IMR-90 (cell line): ENCODE results near the gene SEMA6A. TPM values are rescaled to one million over a fixed set of nuclear protein-coding genes. Genes with fewer than 3 reads are reported as not detected.

Source experiments
- ATAC-seq: fragments of 200-7000 bp; cut with Tn5 transposase; 2 replicates; pipeline ENCODE4 v1.9.1; 2020; ENCODE audit warnings: low read depth, mild to moderate bottlenecking, moderate library complexity
- BruUV-seq: library from RNA; stranded (reverse); fragments of 400-500 nt; replicated peaks from 2 replicates; lab custom pipeline; 2021; lab: Mats Ljungman, UMichigan
- CTCF ChIA-PET: fragments of 300-600 bp; formaldehyde crosslinking; extraction: SDS; loops from one replicate; lab custom pipeline; 2021; ENCODE audit warnings: antibody characterized with exemption; lab: Yijun Ruan, JAX
- POLR2A ChIA-PET: fragments of 300-600 bp; sonication (Branson Sonifier 250); formaldehyde crosslinking; loops from one replicate; lab custom pipeline; 2022; ENCODE audit warnings: antibody characterized with exemption; ENCODE audit not compliant: unreplicated experiment; lab: Charles Lee
- DNase-seq: peaks from one replicate; pipeline ENCODE4 v3.0.0; 2013
- H2AFZ ChIP-seq: replicated peaks from 2 replicates; pipeline ENCODE3; 2013; ENCODE audit warnings: low read length, mild to moderate bottlenecking; ENCODE audit not compliant: poor library complexity
- H2AK5ac ChIP-seq: 2 replicates; pipeline ENCODE4 v1.6.1; 2013; ENCODE audit warnings: low read depth, low read length, inconsistent platforms
- H2AK9ac ChIP-seq: replicated peaks from 2 replicates; pipeline ENCODE3; 2013; ENCODE audit warnings: mild to moderate bottlenecking, low read depth, low read length, moderate library complexity; ENCODE audit not compliant: poor library complexity
- H2BK120ac ChIP-seq: 2 replicates; pipeline ENCODE4 v1.6.1; 2013; ENCODE audit warnings: low read depth, low read length, inconsistent platforms
- H2BK15ac ChIP-seq: 3 replicates; pipeline ENCODE4 v1.6.1; 2013; ENCODE audit warnings: low read depth, low read length, inconsistent platforms
- H2BK20ac ChIP-seq: 2 replicates; pipeline ENCODE4 v1.6.1; 2013; ENCODE audit warnings: low read depth, mild to moderate bottlenecking, inconsistent platforms, low read length, moderate library complexity
- H2BK5ac ChIP-seq: 2 replicates; pipeline ENCODE4 v1.6.1; 2013; ENCODE audit warnings: mild to moderate bottlenecking, low read depth, low read length, inconsistent platforms; ENCODE audit not compliant: poor library complexity, severe bottlenecking
- H3K14ac ChIP-seq: replicated peaks from 2 replicates; pipeline ENCODE4 v1.6.1; 2013; ENCODE audit warnings: low read depth, low read length, inconsistent platforms
- H3K18ac ChIP-seq: 2 replicates; pipeline ENCODE4 v1.6.1; 2013; ENCODE audit warnings: low read depth, low read length, control low read depth
- H3K23ac ChIP-seq: 2 replicates; pipeline ENCODE4 v1.6.1; 2013; ENCODE audit warnings: low read depth, low read length, inconsistent platforms
- H3K27ac ChIP-seq: 2 replicates; pipeline ENCODE4 v1.5.1; 2013; ENCODE audit warnings: mild to moderate bottlenecking, control low read depth, low read length; ENCODE audit not compliant: insufficient read depth
- H3K27me3 ChIP-seq: 2 replicates; pipeline ENCODE4 v1.6.1; 2013; ENCODE audit warnings: low read length; ENCODE audit not compliant: control insufficient read depth, insufficient read depth
- H3K36me3 ChIP-seq: 2 replicates; pipeline ENCODE4 v1.6.1; 2013; ENCODE audit warnings: low read length, mixed read lengths; ENCODE audit not compliant: control insufficient read depth, insufficient read depth
- H3K4ac ChIP-seq: 2 replicates; pipeline ENCODE4 v1.6.1; 2013; ENCODE audit warnings: low read depth, low read length, inconsistent platforms
- H3K4me1 ChIP-seq: 2 replicates; pipeline ENCODE4 v1.6.1; 2013; ENCODE audit warnings: low read length, mixed read lengths; ENCODE audit not compliant: control insufficient read depth, insufficient read depth
- H3K4me2 ChIP-seq: 2 replicates; pipeline ENCODE4 v1.6.1; 2013; ENCODE audit warnings: low read depth, mild to moderate bottlenecking, control low read depth, low read length, moderate library complexity
- H3K4me3 ChIP-seq: 2 replicates; pipeline ENCODE4 v1.5.1; 2013; ENCODE audit warnings: low read depth, mild to moderate bottlenecking, control low read depth, low read length, moderate library complexity; ENCODE audit not compliant: insufficient read depth
- H3K56ac ChIP-seq: 2 replicates; pipeline ENCODE4 v1.6.1; 2013; ENCODE audit warnings: low read length, inconsistent platforms; ENCODE audit not compliant: insufficient read depth; ENCODE audit errors: extremely low read depth
- H3K79me1 ChIP-seq, 2 experiments: 2 replicates each; pipeline ENCODE4 v1.6.1; 2013; ENCODE audit warnings: low read length in 2 of 2, inconsistent platforms in 1 of 2, low read depth in 1 of 2
- H3K9ac ChIP-seq: 2 replicates; pipeline ENCODE4 v1.6.1; 2013; ENCODE audit warnings: low read depth, low read length, control low read depth
- H3K9me1 ChIP-seq: 2 replicates; pipeline ENCODE4 v1.6.1; 2013; ENCODE audit warnings: low read length, inconsistent platforms; ENCODE audit not compliant: insufficient read depth
- H3K9me3 ChIP-seq: 2 replicates; pipeline ENCODE4 v1.6.1; 2013; ENCODE audit warnings: low read length; ENCODE audit not compliant: control insufficient read depth, insufficient read depth
- H4K20me1 ChIP-seq: 2 replicates; pipeline ENCODE4 v1.6.1; 2013; ENCODE audit warnings: low read length, inconsistent platforms; ENCODE audit not compliant: insufficient read depth
- H4K5ac ChIP-seq: 2 replicates; pipeline ENCODE4 v1.6.1; 2013; ENCODE audit warnings: mild to moderate bottlenecking, low read depth, low read length, control low read depth
- H4K8ac ChIP-seq, 2 experiments: 2 replicates each; pipeline ENCODE4 v1.6.1; 2013; ENCODE audit warnings: low read depth in 2 of 2, low read length in 2 of 2, control low read depth in 1 of 2, inconsistent platforms in 1 of 2
- H4K91ac ChIP-seq: 2 replicates; pipeline ENCODE4 v1.6.1; 2013; ENCODE audit warnings: low read depth, low read length, inconsistent platforms; ENCODE audit not compliant: insufficient read depth
- BHLHE40 ChIP-seq: fragments of 150-350 bp; IDR thresholded peaks from 2 replicates; pipeline ENCODE4 v1.6.1; 2016; ENCODE audit warnings: mild to moderate bottlenecking, low read depth, low read length
- CEBPB ChIP-seq: IDR thresholded peaks from 2 replicates; pipeline ENCODE4 v1.6.1; 2012; ENCODE audit warnings: low read depth, low read length, improper control_type of control experiment
- CHD1 ChIP-seq: IDR thresholded peaks from 2 replicates; pipeline ENCODE4 v1.6.1; 2012; ENCODE audit warnings: low read depth, low read length, improper control_type of control experiment
- FOS ChIP-seq: fragments of 150-350 bp; IDR thresholded peaks from 2 replicates; pipeline ENCODE4 v1.6.1; 2016; ENCODE audit warnings: low read depth, low read length
- MAFK ChIP-seq: IDR thresholded peaks from 2 replicates; pipeline ENCODE4 v1.6.1; 2012; ENCODE audit warnings: low read depth, low read length, improper control_type of control experiment
- MAZ ChIP-seq: IDR thresholded peaks from 2 replicates; pipeline ENCODE4 v1.6.1; 2012; ENCODE audit warnings: low read depth, mild to moderate bottlenecking, low read length, improper control_type of control experiment, moderate library complexity, borderline replicate concordance
- MXI1 ChIP-seq: IDR thresholded peaks from 2 replicates; pipeline ENCODE4 v1.6.1; 2012; ENCODE audit warnings: low read depth, mild to moderate bottlenecking, low read length, moderate library complexity, borderline replicate concordance
- NFE2L2 ChIP-seq: fragments of 150-350 bp; IDR thresholded peaks from 2 replicates; pipeline ENCODE4 v1.6.1; 2016; ENCODE audit warnings: low read depth, mild to moderate bottlenecking, low read length
- POLR2A ChIP-seq: IDR thresholded peaks from 2 replicates; pipeline ENCODE4 v1.6.1; 2012; ENCODE audit warnings: mild to moderate bottlenecking, low read depth, low read length
- RAD21 ChIP-seq: IDR thresholded peaks from 2 replicates; pipeline ENCODE4 v1.6.1; 2012; ENCODE audit warnings: low read length, improper control_type of control experiment
- RCOR1 ChIP-seq: IDR thresholded peaks from 2 replicates; pipeline ENCODE4 v1.6.1; 2012; ENCODE audit warnings: mild to moderate bottlenecking, low read length, improper control_type of control experiment; ENCODE audit not compliant: insufficient replicate concordance
- RFX5 ChIP-seq: IDR thresholded peaks from 2 replicates; pipeline ENCODE4 v1.8.0; 2012; ENCODE audit warnings: low read depth, mild to moderate bottlenecking, low read length, moderate library complexity
- SMC3 ChIP-seq: fragments of 150-350 bp; IDR thresholded peaks from 2 replicates; pipeline ENCODE4 v1.6.1; 2016; ENCODE audit warnings: low read depth, mild to moderate bottlenecking, antibody characterized with exemption, low read length, moderate library complexity
- USF2 ChIP-seq: fragments of 150-350 bp; IDR thresholded peaks from 2 replicates; pipeline ENCODE4 v1.6.1; 2017; ENCODE audit warnings: mild to moderate bottlenecking, antibody characterized with exemption, low read length, low read depth
- WGBS, 2 experiments: methylation state at CpG; one replicate each; pipeline versions ENCODE4 v1.1.5 to v1.1.7; 2013; ENCODE audit warnings: missing lambda C conversion rate in 2 of 2; ENCODE audit not compliant: insufficient read length in 1 of 2; ENCODE audit errors: extremely low coverage in 2 of 2; 5-methylcytosine and 5-hydroxymethylcytosine counted together
- dilution Hi-C: fragments of 300-500 bp; cut with HindIII; formaldehyde crosslinking; loops from one replicate; pipeline ENCODE4 v1.14.3; 2018; ENCODE audit warnings: low sequenced_read_pairs; ENCODE audit not compliant: unreplicated experiment
- in situ Hi-C: fragments of 300-500 bp; cut with MboI; formaldehyde crosslinking; loops from 3 replicates; pipeline ENCODE4 v1.14.3; 2019; ENCODE audit warnings: low sequenced_read_pairs, inconsistent platforms, mixed read lengths
- intact Hi-C: fragments of 100-400 bp; cut with micrococcal nuclease; formaldehyde crosslinking; loops from 2 replicates; pipeline ENCODE4 v1.10.0; 2022
- polyA plus RNA-seq, 3 experiments: library from polyadenylated mRNA; depleted of rRNA; stranded (reverse); fragments of >200 nt; gene quantifications; 2 replicates each; pipeline ENCODE4 v1.2.3, GENCODE V29; 2012; ENCODE audit warnings: low replicate concordance in 1 of 3
- total RNA-seq: library from RNA; depleted of rRNA; stranded (reverse); fragments of >200 nt; gene quantifications from 2 replicates; pipeline ENCODE4 v1.2.3, GENCODE V29; 2012
- TF ChIP-seq, protein P1 (sequence below): conservative IDR thresholded peaks from 2 replicates; pipeline ENCODE4 v1.5.1; 2012; ENCODE audit warnings: mild to moderate bottlenecking, low read depth, low read length, improper control_type of control experiment
- TF ChIP-seq, protein P2 (sequence below): fragments of 150-350 bp; IDR thresholded peaks from 2 replicates; pipeline ENCODE4 v1.6.1; 2016; ENCODE audit warnings: low read depth, mild to moderate bottlenecking, low read length, moderate library complexity, borderline replicate concordance

SEMA6A gene
- total and polyA plus RNA-seq, 2 of the 4 experiments (the other 2 are of a cell fraction): 0.27 to 0.36 TPM

- Histone ChIP-seq H3K18ac (no peak overlapping the region), H4K91ac (no peak overlapping the region), H3K4ac (no peak overlapping the region), H3K9me3 (no peaks in the 10 kb centered on the region), H3K9me1 (no peaks in the 10 kb centered on the region), H3K4me1 (no peaks in the 10 kb centered on the region), H3K56ac (no peak overlapping the region), H3K9ac (no peak overlapping the region), H3K23ac (no peak overlapping the region), H3K14ac (no peak overlapping the region), H3K79me1 (no peaks in the 10 kb centered on the region), H3K27ac (no peak overlapping the region), H2BK20ac (no peak overlapping the region), H2AK5ac (no peak overlapping the region), H3K4me3 (no peak overlapping the region), H2AFZ (no peak overlapping the region), H2AK9ac (no peak overlapping the region), H3K4me2 (no peak overlapping the region), H2BK120ac (no peak overlapping the region), H3K36me3 (no peaks in the 10 kb centered on the region), H3K27me3 (no peaks in the 10 kb centered on the region), H4K5ac (no peak overlapping the region), H2BK15ac (no peak overlapping the region), H4K8ac (no peak overlapping the region), H4K20me1 (no peaks in the 10 kb centered on the region), H2BK5ac (no peak overlapping the region)
- ChIA-PET CTCF (interaction anchor here (0.6 kb wide), 1 partner anchor 35 kb away, joined by 3 read pairs; no protein-coding TSS in a partner anchor), POLR2A (no interaction called here)
- ATAC-seq (no peak), DNase-seq (no peak)
- no CpG with 5 or more reads among the region's 2 CpGs for WGBS, 2 experiments
- in situ Hi-C loops: no loop called here
- intact Hi-C loops: no loop called here
- no TSS peak for BruUV-seq
- dilution Hi-C loops: no loop called here
- TF ChIP-seq CEBPB (no peak), POLR2A (no peak), RCOR1 (no peak), SMC3 (no peak), MAFK (no peak), USF2 (no peak), CHD1 (no peak), NFE2L2 (no peak), BHLHE40 (no peak), RAD21 (no peak), MXI1 (no peak), FOS (no peak), MAZ (no peak), RFX5 (no peak)
- TF ChIP-seq, protein P1, sequence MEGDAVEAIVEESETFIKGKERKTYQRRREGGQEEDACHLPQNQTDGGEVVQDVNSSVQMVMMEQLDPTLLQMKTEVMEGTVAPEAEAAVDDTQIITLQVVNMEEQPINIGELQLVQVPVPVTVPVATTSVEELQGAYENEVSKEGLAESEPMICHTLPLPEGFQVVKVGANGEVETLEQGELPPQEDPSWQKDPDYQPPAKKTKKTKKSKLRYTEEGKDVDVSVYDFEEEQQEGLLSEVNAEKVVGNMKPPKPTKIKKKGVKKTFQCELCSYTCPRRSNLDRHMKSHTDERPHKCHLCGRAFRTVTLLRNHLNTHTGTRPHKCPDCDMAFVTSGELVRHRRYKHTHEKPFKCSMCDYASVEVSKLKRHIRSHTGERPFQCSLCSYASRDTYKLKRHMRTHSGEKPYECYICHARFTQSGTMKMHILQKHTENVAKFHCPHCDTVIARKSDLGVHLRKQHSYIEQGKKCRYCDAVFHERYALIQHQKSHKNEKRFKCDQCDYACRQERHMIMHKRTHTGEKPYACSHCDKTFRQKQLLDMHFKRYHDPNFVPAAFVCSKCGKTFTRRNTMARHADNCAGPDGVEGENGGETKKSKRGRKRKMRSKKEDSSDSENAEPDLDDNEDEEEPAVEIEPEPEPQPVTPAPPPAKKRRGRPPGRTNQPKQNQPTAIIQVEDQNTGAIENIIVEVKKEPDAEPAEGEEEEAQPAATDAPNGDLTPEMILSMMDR: no peak
- TF ChIP-seq, protein P2, sequence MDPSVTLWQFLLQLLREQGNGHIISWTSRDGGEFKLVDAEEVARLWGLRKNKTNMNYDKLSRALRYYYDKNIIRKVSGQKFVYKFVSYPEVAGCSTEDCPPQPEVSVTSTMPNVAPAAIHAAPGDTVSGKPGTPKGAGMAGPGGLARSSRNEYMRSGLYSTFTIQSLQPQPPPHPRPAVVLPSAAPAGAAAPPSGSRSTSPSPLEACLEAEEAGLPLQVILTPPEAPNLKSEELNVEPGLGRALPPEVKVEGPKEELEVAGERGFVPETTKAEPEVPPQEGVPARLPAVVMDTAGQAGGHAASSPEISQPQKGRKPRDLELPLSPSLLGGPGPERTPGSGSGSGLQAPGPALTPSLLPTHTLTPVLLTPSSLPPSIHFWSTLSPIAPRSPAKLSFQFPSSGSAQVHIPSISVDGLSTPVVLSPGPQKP: no peak
These were observed 106.0 kb downstream of the SEMA6A start for GRCh38 chr5:116468583-116468982.
